ENCODE data around the gene LCE2B. TPM values are rescaled to one million over a fixed set of nuclear protein-coding genes. Genes with fewer than 3 reads are reported as not detected.

The LCE2B gene
- total RNA-seq, 1 experiment from 2014 or later = not detected

GRCh38 chr1:152725261-152725660 lies 39.3 kb downstream of the LCE2B start:
- no peak for TF ChIP-seq EZH2 (IDR thresholded peaks at IDR 0.05; ENCODE audit: low read depth)
- TF ChIP-seq CTCF (conservative IDR thresholded peaks at IDR 0.05) = no peak
- ChIA-PET POLR2A (ENCODE audit: unreplicated experiment) (no interaction called here), CTCF (no interaction called here)
- H3K4me2 ChIP-seq = no peak overlapping the region
- no TSS peak for BruUV-seq (replicated peaks)
- no peaks in the 10 kb centered on the region for H3K9me2 ChIP-seq (ENCODE audit: insufficient read depth)
- no peaks in the 10 kb centered on the region for H3K36me3 ChIP-seq (ENCODE audit: low read depth)
- no peaks in the 10 kb centered on the region for H3K9me3 ChIP-seq (ENCODE audit: insufficient read depth, low read depth)
- H3F3A ChIP-seq (ENCODE audit: insufficient read depth, low read depth) = no peaks in the 10 kb centered on the region
- H3K79me2 ChIP-seq (ENCODE audit: low read depth) = no peaks in the 10 kb centered on the region
- H2AFZ ChIP-seq = no peak overlapping the region
- intact Hi-C loops (cut with micrococcal nuclease; ENCODE audit: unreplicated experiment) = no loop called here
- no peak overlapping the region for H3K27ac ChIP-seq
- H3K27me3 ChIP-seq (ENCODE audit: insufficient read depth, low read depth) = peaks cover 37% of the 10 kb centered on the region
- H3K4me1 ChIP-seq (replicated peaks; ENCODE audit: insufficient read depth) = no peaks in the 10 kb centered on the region
- H3K4me3 ChIP-seq = no peak overlapping the region
- no peak for DNase-seq
- no peaks in the 10 kb centered on the region for H4K20me1 ChIP-seq (ENCODE audit: insufficient read depth)

- H3K4me1 ChIP-seq (replicated peaks; ENCODE audit: insufficient read depth) = no peaks in the 10 kb centered on the region
- DNase-seq = no peak
- no peaks in the 10 kb centered on the region for H3F3A ChIP-seq (ENCODE audit: insufficient read depth, low read depth)
- H3K27me3 ChIP-seq (ENCODE audit: insufficient read depth, low read depth) = peaks cover 32% of the 10 kb centered on the region; the same call in 1 of the 2 replicates
- no TSS peak for BruUV-seq (replicated peaks)
- no peak overlapping the region for H3K27ac ChIP-seq
- CTCF ChIA-PET = no interaction called here
- POLR2A ChIA-PET (ENCODE audit: unreplicated experiment) = no interaction called here
- intact Hi-C loops (cut with micrococcal nuclease; ENCODE audit: unreplicated experiment) = no loop called here
- H3K9me3 ChIP-seq (ENCODE audit: insufficient read depth, low read depth) = no peaks in the 10 kb centered on the region
- H3K4me3 ChIP-seq = no peak overlapping the region
- H3K9me2 ChIP-seq (ENCODE audit: insufficient read depth) = no peaks in the 10 kb centered on the region
- no peak overlapping the region for H2AFZ ChIP-seq
- no peaks in the 10 kb centered on the region for H4K20me1 ChIP-seq (ENCODE audit: insufficient read depth)
- H3K4me2 ChIP-seq = no peak overlapping the region
- no peaks in the 10 kb centered on the region for H3K36me3 ChIP-seq (ENCODE audit: low read depth)
- TF ChIP-seq EZH2 (IDR thresholded peaks at IDR 0.05; ENCODE audit: low read depth) = no peak
- no peak for TF ChIP-seq CTCF (conservative IDR thresholded peaks at IDR 0.05)
- H3K79me2 ChIP-seq (ENCODE audit: low read depth) = no peaks in the 10 kb centered on the region
Observed at GRCh38 chr1:152728986-152729385, 43.1 kb downstream of the LCE2B start.

- H3K4me3 ChIP-seq = no peak overlapping the region
- H3K9me3 ChIP-seq (ENCODE audit: insufficient read depth, low read depth) = no peaks in the 10 kb centered on the region
- 0 out of 2 replicates have a peak, but pooled peaks cover 5% of the 10 kb centered on the region for H3K27me3 ChIP-seq (ENCODE audit: insufficient read depth, low read depth)
- no TSS peak for BruUV-seq (replicated peaks)
- H2AFZ ChIP-seq = no peak overlapping the region
- H3K9me2 ChIP-seq (ENCODE audit: insufficient read depth) = no peaks in the 10 kb centered on the region
- no peaks in the 10 kb centered on the region for H4K20me1 ChIP-seq (ENCODE audit: insufficient read depth)
- no peak overlapping the region for H3K4me2 ChIP-seq
- POLR2A ChIA-PET (ENCODE audit: unreplicated experiment) = no interaction called here
- no peaks in the 10 kb centered on the region for H3K79me2 ChIP-seq (ENCODE audit: low read depth)
- DNase-seq = no peak
- H3K27ac ChIP-seq = no peak overlapping the region
- no peaks in the 10 kb centered on the region for H3K36me3 ChIP-seq (ENCODE audit: low read depth)
- H3K4me1 ChIP-seq (replicated peaks; ENCODE audit: insufficient read depth) = no peaks in the 10 kb centered on the region
- CTCF ChIA-PET = no interaction called here
- no peaks in the 10 kb centered on the region for H3F3A ChIP-seq (ENCODE audit: insufficient read depth, low read depth)
- intact Hi-C loops (cut with micrococcal nuclease; ENCODE audit: unreplicated experiment) = no loop called here
- TF ChIP-seq CTCF (conservative IDR thresholded peaks at IDR 0.05) = peak; percentile 29; the same call in 1 of the 2 replicates
- TF ChIP-seq EZH2 (IDR thresholded peaks at IDR 0.05; ENCODE audit: low read depth) = no peak
Observed at GRCh38 chr1:152735648-152736047, 49.7 kb downstream of the LCE2B start.

Other genes with a start within 250 kb of the LCE2B start
- gene LCE5A, start 175.3 kb upstream of the LCE2B start, total RNA-seq (2021) = not detected in 2 replicates
- gene CRCT1, start 171.6 kb upstream of the LCE2B start, total RNA-seq (2021) = not detected in 2 replicates
- gene LCE3E, start 119.3 kb upstream of the LCE2B start, total RNA-seq (2021) = not detected in 2 replicates
- not detected in 2 replicates for gene LCE3D, start 105.6 kb upstream of the LCE2B start, total RNA-seq (2021)
- gene LCE3C, start 85.9 kb upstream of the LCE2B start, total RNA-seq (2021) = not detected in 2 replicates
- not detected in 2 replicates for gene LCE3B, start 72.3 kb upstream of the LCE2B start, total RNA-seq (2021)
- gene LCE3A, start 63.0 kb upstream of the LCE2B start, total RNA-seq (2021) = not detected in 2 replicates
- not detected in 2 replicates for gene LCE2D, start 22.7 kb upstream of the LCE2B start, total RNA-seq (2021)
- gene LCE2C, start 10.8 kb upstream of the LCE2B start, total RNA-seq (2021) = not detected in 2 replicates
- not detected in 2 replicates for gene LCE2A, start 12.2 kb downstream of the LCE2B start, total RNA-seq (2021)
- not detected in 2 replicates for gene LCE4A, start 22.0 kb downstream of the LCE2B start, total RNA-seq (2021)
- gene KPRP, start 71.9 kb downstream of the LCE2B start, total RNA-seq (2021) = not detected in 2 replicates
- not detected in 2 replicates for gene LCE1F, start 89.0 kb downstream of the LCE2B start, total RNA-seq (2021)
- gene LCE1E, start 100.1 kb downstream of the LCE2B start, total RNA-seq (2021) = not detected in 2 replicates
- gene LCE1D, start 110.6 kb downstream of the LCE2B start, total RNA-seq (2021) = not detected in 2 replicates
- not detected in 2 replicates for gene LCE1C, start 120.5 kb downstream of the LCE2B start, total RNA-seq (2021)
- gene LCE1B, start 125.8 kb downstream of the LCE2B start, total RNA-seq (2021) = not detected in 2 replicates
- gene LCE1A, start 141.3 kb downstream of the LCE2B start, total RNA-seq (2021) = not detected in 2 replicates
- not detected in 2 replicates for gene LCE6A, start 156.7 kb downstream of the LCE2B start, total RNA-seq (2021)
- gene LCE7A, start 173.9 kb downstream of the LCE2B start, total RNA-seq (2021) = not detected in 2 replicates
- gene SMCP, start 192.2 kb downstream of the LCE2B start, total RNA-seq (2021) = not detected in 2 replicates
- not detected in 2 replicates for gene IVL, start 222.4 kb downstream of the LCE2B start, total RNA-seq (2021)

Data from PC-9 (cell line).